ENCODE measurements around the gene SLC50A1.
"Not testable (repeated sequence)": the region's sequence is repeated elsewhere in the genome, so short reads cannot be mapped to it uniquely, and the experiment has no call there.

Gene SLC50A1

DNA sequence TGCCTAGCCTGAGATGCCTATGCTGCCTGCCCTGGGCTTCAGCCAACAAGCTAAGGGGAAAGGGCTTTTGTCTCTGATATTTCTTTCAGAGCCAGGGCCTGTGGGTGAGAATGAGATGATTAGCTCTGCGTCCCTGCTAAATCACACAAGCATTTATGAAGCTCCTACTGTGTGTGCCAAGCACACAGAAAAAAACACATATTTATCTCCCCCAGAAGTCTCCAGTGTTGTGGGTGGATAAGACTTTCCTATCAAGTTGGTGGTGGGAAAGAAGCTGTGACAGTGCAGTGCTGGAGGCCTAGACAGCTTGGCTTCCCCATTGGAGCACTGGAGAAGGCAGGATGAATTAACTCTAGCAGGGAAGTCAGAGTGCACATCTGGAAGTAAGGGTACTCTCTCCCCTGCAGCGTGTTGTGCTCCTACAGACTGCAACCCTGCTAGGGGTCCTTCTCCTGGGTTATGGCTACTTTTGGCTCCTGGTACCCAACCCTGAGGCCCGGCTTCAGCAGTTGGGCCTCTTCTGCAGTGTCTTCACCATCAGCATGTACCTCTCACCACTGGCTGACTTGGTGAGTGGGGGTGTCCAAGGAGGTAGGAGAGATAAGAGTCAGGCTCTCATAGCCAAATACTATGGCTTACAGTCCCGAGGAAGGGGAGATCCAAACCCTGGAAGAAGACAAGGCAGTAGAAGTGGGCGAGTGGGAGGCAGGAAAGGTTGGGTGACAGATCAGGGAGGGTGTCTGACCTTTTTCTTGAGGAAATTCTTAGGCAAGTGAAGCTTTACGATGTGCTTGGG is 1.7 kb downstream of the SLC50A1 start:
- no peak for FAIRE-seq

DNA sequence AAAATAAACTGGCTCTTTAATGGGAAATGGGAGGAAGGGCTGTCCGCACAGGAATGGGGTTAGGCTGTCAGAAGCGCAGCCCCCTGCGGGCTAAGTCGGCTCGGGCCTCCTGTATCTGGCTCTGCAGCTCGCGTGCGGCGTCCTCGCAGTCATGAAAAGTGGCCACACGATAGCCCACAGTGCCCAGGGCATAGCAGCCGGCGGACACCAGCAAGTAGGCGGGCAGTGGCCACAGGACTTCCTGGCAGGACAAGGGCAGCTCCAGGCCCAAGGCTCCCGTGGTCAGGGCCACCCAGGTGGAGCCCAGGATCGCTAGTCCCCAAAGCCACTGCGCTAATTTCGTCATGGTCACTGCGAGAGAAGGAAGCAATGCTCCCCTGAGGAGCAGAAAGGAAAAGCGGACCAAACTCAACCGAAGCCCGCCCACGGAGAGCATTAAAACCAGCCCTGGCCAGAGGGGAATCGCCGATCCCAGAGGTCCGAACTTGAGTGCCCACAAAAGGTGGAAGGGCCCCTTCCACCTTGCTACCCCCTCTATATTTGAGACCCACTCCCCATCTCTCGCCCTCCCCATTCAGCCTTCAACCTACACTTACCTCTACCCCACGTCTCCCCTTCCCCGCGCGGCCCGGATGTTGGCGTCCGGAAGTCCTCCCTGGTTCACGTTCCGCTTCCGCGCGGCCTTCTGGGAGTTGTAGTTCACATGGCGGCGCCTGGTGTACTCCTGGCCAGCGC is 4.4 kb downstream of the SLC50A1 start, which contains the start of gene DPM3:
TSS of gene DPM3 (minus strand) at position 637 of the 735 bp plus-strand sequence. CDS start at position 346, 291 bp downstream.
- no peak for FAIRE-seq

DNA sequence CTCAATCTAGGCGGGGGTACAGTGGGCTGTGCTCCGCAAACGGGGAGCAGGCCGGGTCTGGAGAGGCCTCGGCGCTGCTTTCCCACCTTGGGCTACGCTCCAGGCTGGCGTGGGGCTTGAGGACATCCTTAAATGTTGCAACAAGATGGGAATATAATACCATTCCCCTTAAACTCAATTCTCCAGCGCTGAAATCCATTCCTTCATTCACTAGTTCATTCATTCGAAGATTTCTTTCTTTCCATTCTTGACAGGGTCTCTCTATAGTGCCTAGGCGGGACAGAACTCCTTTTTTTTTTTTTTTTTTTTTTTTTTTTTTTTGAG is 4.9 kb downstream of the SLC50A1 start:
- no peak for FAIRE-seq

DNA sequence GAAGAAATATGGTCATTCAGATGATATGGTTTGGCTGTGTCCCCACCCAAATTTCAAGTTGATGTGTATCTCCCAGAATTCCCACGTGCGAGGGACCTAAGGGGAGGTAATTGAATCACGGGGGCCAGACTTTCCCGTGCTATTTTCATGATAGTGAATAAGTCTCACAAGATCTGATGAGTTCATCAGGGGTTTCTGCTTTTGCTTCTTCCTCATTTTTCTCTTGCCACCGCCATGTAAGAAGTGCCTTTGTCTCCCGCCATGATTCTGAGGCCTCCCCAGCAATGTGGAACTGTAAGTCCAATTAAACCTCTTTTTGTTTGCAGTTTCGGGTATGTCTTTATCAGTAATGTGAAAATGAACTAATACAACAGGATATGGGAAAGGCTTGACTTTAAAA is 6.1 kb downstream of the SLC50A1 start:
- FAIRE-seq, result no peak

DNA sequence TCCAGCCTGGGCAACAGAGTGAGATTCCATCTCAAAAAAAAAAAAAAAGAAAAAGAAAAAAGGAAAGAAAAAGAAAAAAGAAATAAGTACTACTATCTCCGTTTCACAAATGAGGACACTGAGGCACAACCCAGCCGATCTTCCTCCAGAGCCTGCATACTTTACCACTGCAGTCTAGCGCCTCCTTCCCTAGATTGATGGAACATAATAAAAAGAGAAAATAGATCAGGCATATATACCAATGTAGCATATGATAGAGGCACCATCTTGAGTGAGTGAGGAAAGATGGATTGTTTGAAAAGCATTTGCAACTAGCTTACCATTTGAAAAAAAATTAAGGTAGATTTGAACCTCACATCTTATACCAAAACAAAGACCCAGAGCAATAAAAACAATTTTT is 9.8 kb downstream of the SLC50A1 start:
- FAIRE-seq, result no peak

DNA sequence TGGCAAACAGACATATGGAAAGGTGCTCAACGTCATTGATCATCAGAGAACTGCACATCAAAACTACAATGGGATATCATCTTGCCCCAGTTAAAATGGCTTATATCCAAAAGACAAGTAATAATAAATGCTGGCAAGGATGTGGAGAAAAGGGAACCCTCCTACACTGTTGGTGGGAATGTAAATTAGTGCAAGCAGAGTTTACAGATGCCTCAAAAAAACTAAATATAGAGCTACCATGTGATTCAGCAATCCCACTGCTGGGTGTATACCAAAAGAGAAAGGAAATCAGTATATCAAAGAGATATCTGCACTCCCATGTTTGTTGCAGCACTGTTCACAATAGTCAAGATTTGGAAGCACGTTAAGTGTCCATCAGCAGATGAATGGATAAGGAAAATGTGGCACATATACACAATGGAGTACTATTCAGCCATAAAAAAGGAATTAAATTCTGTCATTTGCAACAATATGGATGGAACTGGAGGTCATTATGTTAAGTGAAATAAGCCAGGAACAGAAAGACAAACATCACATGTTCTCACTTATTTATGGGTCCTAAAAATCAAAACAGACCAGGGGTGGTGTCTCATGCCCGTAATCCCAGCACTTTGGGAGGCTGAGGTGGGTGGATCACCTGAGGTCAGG is 20.5 kb downstream of the SLC50A1 start:
- not testable (repeated sequence) for FAIRE-seq

DNA sequence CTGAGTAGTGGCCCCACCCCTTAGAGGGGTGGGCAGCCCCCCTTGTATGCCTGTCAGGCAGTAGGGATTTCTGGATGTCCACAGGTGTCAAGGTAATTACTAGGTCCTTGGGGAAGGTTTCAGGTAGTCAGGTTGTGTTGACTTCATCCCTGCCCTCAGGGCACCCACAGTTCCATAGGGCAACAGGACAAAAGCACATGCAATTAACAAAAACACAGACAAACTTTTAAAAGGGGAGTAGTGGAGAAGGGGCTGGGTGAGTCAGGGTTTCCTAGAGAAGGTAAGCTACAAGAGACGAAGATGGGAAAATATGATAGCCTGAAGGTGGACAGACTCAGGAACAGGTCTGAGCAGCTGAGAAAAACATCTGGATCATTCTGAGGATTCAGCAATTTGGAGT is 23.3 kb downstream of the SLC50A1 start:
- FAIRE-seq, result no peak

DNA sequence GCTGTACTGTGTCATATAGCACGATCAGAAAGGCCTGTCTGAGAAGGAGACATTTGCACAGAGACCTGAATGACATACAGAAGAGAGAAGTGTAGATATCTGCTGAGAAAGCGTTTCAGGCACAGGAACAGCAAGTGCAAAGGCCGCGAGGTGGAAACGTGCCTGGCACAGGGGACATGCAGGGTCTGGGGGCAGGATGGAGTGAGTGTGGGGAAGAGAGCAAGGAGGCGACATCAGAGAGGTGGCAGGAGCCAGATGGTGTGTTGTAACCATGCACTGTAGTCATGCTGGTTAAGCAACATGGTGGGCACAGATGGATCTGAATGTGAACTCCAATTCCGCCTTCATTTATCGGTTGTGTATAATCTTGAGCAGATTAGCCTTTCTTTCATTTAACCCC is 24.5 kb downstream of the SLC50A1 start:
- no peak for FAIRE-seq

DNA sequence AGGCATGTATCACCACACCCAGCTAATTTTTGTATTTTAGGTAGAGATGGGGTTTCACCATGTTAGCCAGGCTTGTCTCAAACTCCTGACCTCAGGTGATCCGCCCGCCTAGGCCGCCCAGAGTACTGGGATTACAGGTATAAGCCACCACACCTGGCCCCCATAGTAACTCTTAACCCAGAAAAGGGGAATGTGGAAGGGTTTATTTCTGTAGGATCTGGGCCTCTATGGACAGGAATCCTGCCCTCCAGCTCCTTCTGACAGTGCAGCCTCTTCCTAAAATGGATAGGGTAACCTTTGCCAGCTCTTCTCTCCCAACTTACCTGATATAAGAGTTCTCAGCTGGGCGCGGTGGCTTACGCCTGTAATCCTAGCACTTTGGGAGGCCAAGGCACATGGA is 27.0 kb downstream of the SLC50A1 start:
- not testable (repeated sequence) for FAIRE-seq

DNA sequence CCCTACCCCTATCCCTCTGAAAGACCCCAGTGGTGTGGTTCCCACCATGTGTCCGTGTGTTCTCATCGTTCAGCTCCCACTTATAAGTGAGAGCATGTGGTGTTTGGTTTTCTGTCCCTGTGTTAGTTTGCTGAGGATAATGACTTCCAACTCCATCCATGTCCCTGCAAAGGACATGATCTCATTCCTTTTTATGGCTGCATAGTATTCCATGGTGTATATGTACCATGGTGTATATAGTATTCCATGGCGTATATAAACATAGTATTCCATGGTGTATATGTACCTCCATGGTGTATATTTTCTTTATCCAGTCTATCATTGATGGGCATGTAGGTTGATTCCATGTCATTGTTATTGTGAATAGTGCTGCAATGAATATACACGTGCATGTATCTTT is 28.1 kb downstream of the SLC50A1 start:
- FAIRE-seq, result not testable (repeated sequence)

DNA sequence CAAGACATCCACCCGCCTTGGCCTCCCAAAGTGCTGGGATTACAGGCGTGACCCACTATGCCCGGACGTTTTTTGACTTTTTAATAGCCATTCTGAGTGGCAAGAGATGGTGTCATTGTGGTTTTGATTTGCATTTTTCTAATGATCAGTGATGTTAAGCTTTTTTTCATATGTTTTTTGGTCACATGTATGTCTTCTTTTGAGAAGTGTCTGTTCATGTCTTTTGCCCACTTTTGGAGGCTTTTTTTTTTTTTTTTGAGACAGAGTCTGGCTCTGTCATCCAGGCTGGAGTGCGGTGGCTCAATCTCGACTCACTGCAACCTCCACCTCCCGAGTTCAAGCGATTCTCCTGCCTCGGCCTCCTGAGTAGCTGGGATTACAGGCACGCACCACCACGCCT is 29.0 kb downstream of the SLC50A1 start:
- FAIRE-seq, result not testable (repeated sequence)

DNA sequence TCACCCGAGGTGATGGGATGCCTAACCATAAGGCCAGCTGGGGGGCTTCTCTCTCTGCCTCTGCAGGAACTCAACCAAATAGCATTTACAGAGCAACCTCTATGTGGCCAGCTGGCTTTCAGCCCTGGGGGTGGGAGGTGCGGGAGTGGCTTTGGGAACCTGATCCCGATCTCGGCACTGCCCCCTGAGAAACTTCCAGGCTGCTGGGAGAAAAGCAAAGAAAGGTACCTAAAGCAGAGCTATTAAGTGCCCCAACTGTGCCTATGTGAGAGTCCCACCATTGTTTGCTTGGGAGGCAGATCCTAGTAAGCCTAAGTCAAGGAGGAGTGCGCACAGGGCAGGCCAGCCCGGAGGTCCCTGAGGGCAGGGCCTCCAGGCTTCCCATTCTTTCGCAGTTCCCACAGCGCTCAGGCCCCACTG is 30.4 kb downstream of the SLC50A1 start:
- FAIRE-seq, result no peak

DNA sequence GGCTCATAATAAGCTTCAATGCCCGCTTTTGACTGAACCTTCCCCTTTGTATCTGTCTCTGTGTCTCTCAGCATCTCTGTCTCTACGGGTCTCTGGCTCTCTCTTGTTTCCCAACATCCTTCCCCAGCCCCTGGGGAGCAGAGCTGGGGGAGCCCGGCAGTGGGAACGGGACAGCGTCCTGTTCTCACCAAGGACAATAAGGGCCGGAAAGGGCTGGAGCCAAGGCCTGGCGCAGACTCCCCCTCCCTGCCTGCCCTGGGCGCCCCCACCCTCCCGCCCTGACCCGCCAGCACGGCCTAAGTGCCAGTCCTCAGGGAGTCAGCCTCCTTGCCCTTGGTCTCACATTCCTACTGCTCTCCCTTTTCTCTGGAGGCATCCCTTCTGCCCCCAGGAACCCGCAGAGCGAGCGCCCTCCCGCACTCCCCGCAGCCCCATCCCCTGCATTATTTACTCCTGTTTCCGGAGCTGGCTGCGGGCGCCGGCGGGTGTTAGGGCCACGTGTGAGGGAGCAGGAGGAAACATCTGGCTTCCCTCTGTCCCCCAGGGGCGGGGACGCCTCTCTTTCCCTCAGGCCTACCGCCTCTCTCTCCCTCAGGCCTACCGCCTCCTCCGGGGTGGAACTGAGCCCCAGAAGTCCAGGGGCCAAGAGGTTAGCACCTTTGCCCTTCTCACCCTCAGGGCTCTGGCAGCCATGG is 31.0 kb downstream of the SLC50A1 start:
- no peak for FAIRE-seq

DNA sequence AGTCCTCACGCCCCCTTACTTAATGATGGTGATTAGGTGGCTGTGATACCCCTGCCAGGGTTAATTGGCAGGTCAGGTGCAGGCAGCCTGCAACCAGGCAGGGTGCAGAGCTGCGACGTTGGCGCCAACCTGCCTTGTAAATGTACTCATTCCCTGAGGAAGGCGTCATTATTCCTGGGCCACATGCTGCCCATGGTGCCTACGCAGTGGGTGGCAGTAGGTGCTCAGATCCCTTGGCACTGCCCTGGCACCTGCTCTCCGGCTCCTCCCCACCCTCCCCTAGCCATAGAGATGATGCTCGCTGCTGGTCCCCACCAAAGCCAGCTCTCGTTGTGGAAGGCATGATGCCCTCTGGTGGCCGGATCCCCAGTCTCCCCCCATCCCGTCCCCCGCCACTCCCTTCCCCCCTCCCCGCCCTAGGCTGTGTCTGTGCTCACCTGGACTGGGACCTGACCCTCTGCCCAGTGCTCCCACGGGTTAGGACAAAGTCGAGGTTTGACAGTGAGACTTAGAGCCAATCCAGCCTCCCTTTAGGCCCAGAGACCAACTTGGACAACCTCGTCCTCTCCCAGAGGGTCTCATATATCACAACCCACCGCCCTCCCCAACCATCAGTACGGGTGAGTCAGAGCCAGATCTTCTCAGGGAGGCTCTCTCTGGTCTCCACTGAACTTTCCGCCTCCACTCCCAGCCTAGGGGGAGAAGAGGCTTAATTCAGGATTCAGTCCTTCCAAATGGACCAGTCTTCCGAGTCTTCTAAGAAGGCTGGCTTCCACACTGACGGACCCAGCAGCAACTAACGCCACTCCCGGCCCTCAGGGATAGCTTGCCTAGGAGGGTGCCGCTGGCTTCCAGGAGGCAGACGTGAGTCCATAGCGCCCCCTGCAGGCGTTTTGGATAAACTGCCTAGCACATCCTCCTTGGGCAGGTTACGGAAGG is 31.8 kb downstream of the SLC50A1 start:
- no peak for FAIRE-seq

DNA sequence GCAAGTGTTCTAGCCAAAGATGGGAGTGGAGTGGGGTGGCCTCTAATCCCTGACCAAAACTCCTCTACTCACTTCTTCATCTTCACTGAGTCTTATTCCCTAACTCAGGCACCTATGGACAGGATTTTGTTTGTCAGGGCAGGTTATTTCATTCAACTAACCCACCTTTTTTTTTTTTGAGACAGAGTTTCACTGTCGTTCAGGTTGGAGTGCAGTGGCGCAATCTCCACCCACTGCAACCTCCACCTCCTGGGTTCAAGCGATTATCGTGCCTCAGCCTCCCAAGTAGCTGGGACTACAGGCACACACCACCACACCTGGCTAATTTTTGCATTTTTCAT is 32.4 kb downstream of the SLC50A1 start:
- FAIRE-seq, result not testable (repeated sequence)

DNA sequence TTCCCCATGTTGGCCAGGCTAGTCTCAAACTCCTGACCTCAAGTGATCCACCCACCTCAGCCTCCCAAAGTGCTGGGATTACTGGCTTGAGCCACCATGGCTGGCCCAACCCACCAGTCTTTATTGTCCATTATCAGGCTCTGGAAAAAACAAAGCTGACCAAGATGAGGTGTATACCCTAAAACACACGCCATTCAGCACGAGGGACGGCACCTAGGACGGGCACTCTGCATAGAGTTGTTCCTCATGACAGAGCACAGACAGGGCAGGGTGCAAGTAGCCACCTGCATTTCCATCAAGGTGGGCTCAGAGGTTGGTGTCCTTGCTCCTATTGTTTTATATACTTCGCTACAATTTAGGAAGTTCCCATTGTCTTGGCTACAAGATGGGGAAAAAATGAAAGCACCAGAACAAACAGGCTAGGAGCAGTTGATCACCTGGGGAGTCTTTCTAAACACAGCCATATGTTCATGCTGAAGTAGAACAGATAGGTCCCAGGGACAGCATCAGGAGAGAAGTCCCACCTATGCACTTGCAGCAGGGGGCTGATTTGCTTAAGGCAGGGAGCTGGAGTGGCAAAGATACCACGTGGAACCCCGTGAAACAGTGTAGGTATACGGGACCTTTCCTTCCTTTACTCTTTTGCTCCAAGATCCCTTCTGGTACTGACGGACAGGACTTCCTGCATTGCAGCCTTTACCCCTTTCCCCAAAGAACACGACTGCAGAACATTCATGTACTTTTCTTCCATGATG is 33.0 kb downstream of the SLC50A1 start:
- FAIRE-seq, result no peak

DNA sequence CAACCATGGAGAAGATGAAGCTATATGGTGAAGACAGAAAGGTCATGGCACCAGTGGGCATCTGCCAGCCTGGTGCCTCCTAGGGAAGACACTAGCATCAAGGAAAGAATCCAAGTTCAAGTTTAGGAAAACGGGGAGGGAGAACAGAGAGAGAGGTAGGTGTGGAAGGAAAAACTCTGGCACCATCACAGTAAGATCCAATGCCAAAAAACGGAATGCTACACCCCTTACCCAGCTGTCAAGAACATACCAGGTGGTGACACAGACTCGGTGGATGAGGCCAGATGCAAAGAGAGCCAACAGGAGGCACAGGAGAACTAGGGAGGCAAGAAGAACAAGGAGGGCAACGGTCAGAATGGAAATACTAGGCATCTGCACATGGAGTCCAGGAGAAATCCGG is 33.9 kb downstream of the SLC50A1 start:
- FAIRE-seq, result no peak

DNA sequence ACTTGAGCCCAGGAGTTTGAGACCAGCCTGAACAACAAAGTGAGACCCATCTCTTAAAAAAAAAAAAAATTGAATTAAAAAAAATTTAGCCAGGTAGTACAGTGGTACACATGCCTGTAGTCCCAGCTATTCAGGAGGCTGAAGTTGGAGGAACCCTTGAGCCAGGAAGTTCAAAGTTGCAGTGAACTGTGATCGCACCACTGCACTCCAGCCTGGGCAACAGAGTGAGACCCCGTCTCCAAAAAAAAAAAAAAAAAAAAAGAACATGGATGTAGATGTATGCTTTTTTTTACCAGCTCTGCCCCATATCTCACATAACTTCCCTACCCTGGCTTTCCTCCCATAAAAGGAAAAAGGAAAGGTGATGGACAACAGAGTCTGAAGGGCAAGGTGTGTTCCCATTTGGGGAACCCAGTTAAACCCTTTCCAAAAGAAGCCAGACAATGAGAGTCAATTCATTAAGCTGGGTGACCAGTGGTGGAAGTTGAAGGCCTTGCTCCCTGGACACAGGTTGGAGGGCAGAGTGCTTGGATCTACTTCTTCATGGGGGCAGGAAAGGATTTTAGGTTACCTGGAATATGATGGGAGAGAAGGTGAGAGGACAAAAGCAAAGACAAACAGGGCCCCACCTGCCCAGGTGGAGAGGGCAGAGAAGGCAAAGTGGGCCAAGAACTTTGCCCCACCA is 34.6 kb downstream of the SLC50A1 start:
- no peak for FAIRE-seq

DNA sequence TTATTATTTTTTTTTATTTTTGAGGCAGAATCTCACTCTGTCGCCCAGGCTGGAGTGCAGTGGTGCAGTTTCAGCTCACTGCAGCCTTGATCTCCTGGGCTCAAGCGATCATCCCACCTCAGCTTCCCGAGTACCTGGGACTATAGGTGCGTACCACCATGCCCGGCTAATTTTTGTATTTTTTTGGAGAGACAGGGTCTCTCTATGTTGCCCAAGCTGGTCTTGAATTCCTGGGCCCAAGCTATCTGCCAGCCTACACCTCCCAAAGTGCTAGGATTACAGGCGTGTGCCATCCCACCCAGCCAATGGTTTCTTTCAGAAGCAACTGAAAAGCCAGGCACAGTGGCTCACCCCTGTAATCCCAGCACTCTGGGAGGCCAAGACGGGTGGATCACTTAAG is 35.2 kb downstream of the SLC50A1 start:
- no peak for FAIRE-seq

DNA sequence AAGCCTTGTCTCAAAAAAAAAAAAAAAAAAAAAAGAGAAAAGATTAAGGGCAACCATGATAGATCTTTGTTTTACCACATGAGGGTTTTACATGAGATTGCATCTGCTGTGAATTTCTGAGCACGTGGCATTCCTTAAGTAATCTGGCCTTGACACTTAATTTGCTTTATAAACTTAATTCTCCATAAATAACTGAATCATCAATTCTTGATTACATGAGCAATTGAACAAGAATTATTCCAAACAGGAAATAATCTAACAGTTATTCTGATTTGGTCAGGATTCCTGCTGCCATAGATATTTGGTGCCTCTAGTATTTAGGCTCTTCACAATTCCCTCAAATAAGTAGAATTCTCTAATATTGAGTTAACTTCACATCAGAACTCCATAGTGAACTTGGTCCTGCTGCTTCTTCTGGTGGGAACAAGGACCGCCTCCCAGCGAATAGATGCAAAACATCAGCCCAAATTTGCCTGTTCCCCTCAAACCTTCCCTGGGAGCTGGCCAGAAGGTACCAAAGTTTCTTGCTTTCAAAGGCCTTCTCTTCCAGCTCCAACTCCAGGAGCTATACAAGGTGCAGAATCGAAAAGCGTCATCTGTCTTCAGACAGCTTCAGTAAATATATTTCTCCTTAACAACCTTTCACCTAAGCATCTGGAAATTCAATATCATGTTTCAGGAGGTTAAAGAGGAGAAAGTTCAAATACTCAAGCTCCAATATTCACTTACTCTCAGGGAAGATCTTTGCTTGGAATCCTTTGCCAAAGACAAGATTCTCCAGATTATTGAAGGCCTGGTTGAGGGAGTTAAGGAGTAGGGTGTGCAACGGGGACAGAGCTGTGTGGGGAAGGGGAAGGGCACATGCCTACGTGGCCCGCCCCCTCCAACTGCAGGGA is 36.4 kb downstream of the SLC50A1 start:
- no peak for FAIRE-seq
